K562 (cell line): ENCODE data around the gene FUT8. TPM values are rescaled to one million over a fixed set of nuclear protein-coding genes. Genes with fewer than 3 reads are reported as not detected.

Experiments
- ATAC-seq: fragments of 200-7000 bp; cut with Tn5 transposase; 3 replicates; pipeline ENCODE4 v1.9.1; 2020; ENCODE audit warnings: moderate library complexity
- BruUV-seq: library from RNA; stranded (reverse); fragments of 400-500 nt; replicated peaks from 2 replicates; lab custom pipeline; 2021; lab: Mats Ljungman, UMichigan
- CTCF ChIA-PET: fragments of 300-600 bp; formaldehyde crosslinking; extraction: SDS; loops from one replicate; lab custom pipeline; 2021; ENCODE audit warnings: low intra/inter-chr PET ratio; lab: Yijun Ruan, JAX
- POLR2A ChIA-PET: fragments of 300-600, 350-650 bp; sonication (Branson Sonifier 250); formaldehyde crosslinking; extraction: SDS; loops from one replicate; lab custom pipeline; 2021; ENCODE audit warnings: antibody characterized with exemption, inconsistent platforms; lab: Yijun Ruan, JAX
- DNase-seq, 4 experiments: peaks; one replicate each; pipeline versions ENCODE4 v3.0.0 to v3.0.0-alpha.2; 2011 to 2018; ENCODE audit warnings: low spot score in 3 of 4, mixed read lengths in 3 of 4; ENCODE audit errors: extremely low read depth in 1 of 4
- FAIRE-seq: peaks from 2 replicates; lab custom pipeline; 2011; peaks lifted over from hg19 to GRCh38; lab: Jason Lieb, UNC
- H2AFZ ChIP-seq: 2 replicates; pipeline ENCODE4 v1.6.0; 2011; ENCODE audit warnings: low read depth, low read length, control low read depth, inconsistent platforms
- H3K27ac ChIP-seq: fragments of 200-600 bp; 3 replicates; pipeline ENCODE4 v1.8.0; 2011; ENCODE audit warnings: low read depth, mild to moderate bottlenecking, control low read depth, inconsistent platforms, low read length, moderate library complexity, mixed read lengths; ENCODE audit errors: extremely low read depth
- H3K27me3 ChIP-seq, 2 experiments: fragments of 300-600 bp in 1 of 2; 2 replicates in 1 of 2; 3 replicates in 1 of 2; pipeline versions ENCODE4 v1.6.0 to v1.8.0; 2011; ENCODE audit warnings: inconsistent platforms in 2 of 2, low read length in 2 of 2, mild to moderate bottlenecking in 1 of 2, mixed read lengths in 1 of 2, moderate library complexity in 1 of 2; ENCODE audit not compliant: control insufficient read depth in 2 of 2, insufficient read depth in 2 of 2
- H3K36me3 ChIP-seq: fragments of 300-600 bp; 3 replicates; pipeline ENCODE4 v1.8.0; 2011; ENCODE audit warnings: mild to moderate bottlenecking, low read length, inconsistent platforms; ENCODE audit not compliant: control insufficient read depth, insufficient read depth
- H3K4me1 ChIP-seq, 2 experiments: fragments of 200-600 bp in 1 of 2; replicated peaks in 1 of 2; 2 replicates in 1 of 2; 3 replicates in 1 of 2; pipeline versions ENCODE4 v1.5.1 to v1.8.0; 2011; ENCODE audit warnings: inconsistent platforms in 2 of 2, low read length in 2 of 2, mild to moderate bottlenecking in 1 of 2, mixed read lengths in 1 of 2, moderate library complexity in 1 of 2; ENCODE audit not compliant: control insufficient read depth in 2 of 2, insufficient read depth in 2 of 2
- H3K4me2 ChIP-seq: 2 replicates; pipeline ENCODE4 v1.6.1; 2011; ENCODE audit warnings: low read length, control low read depth, inconsistent platforms, mixed read lengths; ENCODE audit not compliant: insufficient read depth
- H3K4me3 ChIP-seq: fragments of 200-600 bp; sonication (generic), shearing (Covaris generic); 2 replicates; pipeline ENCODE4 v1.5.1; 2016; ENCODE audit warnings: control low read depth, inconsistent platforms
- H3K79me2 ChIP-seq: fragments of 200-600 bp; 3 replicates; pipeline ENCODE4 v1.8.0; 2011; ENCODE audit warnings: low read length, inconsistent platforms; ENCODE audit not compliant: control insufficient read depth, insufficient read depth
- H3K9ac ChIP-seq, 2 experiments: 2 replicates each; pipeline versions ENCODE4 v1.6.0 to v1.6.1; 2011; ENCODE audit warnings: low read depth in 2 of 2, low read length in 2 of 2, control low read depth in 1 of 2, inconsistent platforms in 1 of 2, mild to moderate bottlenecking in 1 of 2, mixed read lengths in 1 of 2; ENCODE audit not compliant: insufficient read depth in 1 of 2
- H3K9me1 ChIP-seq: one replicate; pipeline ENCODE4 v1.6.0; 2011; ENCODE audit warnings: inconsistent platforms, mild to moderate bottlenecking, low read length, moderate library complexity; ENCODE audit not compliant: control insufficient read depth, insufficient read depth
- H3K9me3 ChIP-seq: replicated peaks from 2 replicates; pipeline ENCODE4 v1.5.1; 2011; ENCODE audit warnings: low read depth, low read length, inconsistent platforms; ENCODE audit not compliant: control insufficient read depth, insufficient read depth
- H4K20me1 ChIP-seq: replicated peaks from 2 replicates; pipeline ENCODE4 v1.6.1; 2011; ENCODE audit warnings: low read length, inconsistent platforms, mixed read lengths; ENCODE audit not compliant: control insufficient read depth, insufficient read depth
- ATF7 ChIP-seq: fragments of 450-650 bp; IDR thresholded peaks from 2 replicates; pipeline ENCODE4 v1.7.1; 2014; ENCODE audit warnings: mild to moderate bottlenecking, moderate library complexity
- FIP1L1 ChIP-seq: fragments of 200-400 bp; formaldehyde crosslinking; IDR thresholded peaks from 2 replicates; pipeline ENCODE4 v1.6.1; 2018; ENCODE audit warnings: mild to moderate bottlenecking, low read depth, low read length; ENCODE audit not compliant: poor library complexity, severe bottlenecking
- HOXB6 ChIP-seq: fragments of 250-450 bp; sonication (Bioruptor Pico); IDR thresholded peaks from 2 replicates; pipeline ENCODE4 v1.5.1; 2022; ENCODE audit warnings: mild to moderate bottlenecking, borderline replicate concordance
- NR2C2 ChIP-seq, 2 experiments: fragments of 200-800 bp in 1 of 2; sonication (Bioruptor generic) in 1 of 2; sonication (generic) in 1 of 2; formaldehyde crosslinking in 1 of 2; IDR thresholded peaks; 2 replicates each; pipeline versions ENCODE4 v1.6.1 to v1.8.0; 2016 to 2022; ENCODE audit warnings: mild to moderate bottlenecking in 1 of 2, missing compliant biosample characterization in 1 of 2, missing genetic modification characterization in 1 of 2, missing genetic modification reagents in 1 of 2
- ZNF76 ChIP-seq: fragments of 250-450 bp; sonication (Bioruptor Pico); IDR thresholded peaks from 2 replicates; pipeline ENCODE4 v1.4.0; 2020; ENCODE audit warnings: mild to moderate bottlenecking, moderate library complexity, borderline replicate concordance
- in situ Hi-C: fragments of 300-500 bp; cut with MboI; formaldehyde crosslinking; loops from 4 replicates; pipeline ENCODE4 v1.15.0; 2018; ENCODE audit warnings: inconsistent platforms, mixed read lengths
- intact Hi-C: fragments of 100-400 bp; cut with micrococcal nuclease; formaldehyde crosslinking; loops from 2 replicates; pipeline ENCODE4 v1.14.2; 2022
- polyA plus RNA-seq, 8 experiments: library from polyadenylated mRNA; depleted of rRNA in 4 of 8; stranded (reverse) in 5 of 8; unstranded in 3 of 8; fragments of >200 nt; fragmentation: Nextera tagmentation in 2 of 8; fragmentation: Illumina TruSeq in 1 of 8; extraction: Ambion mirVana in 2 of 8; extraction: Trizol in 1 of 8; gene quantifications; 2 replicates each; pipeline versions ENCODE4 v1.2.1 to v1.2.3, GENCODE V29; 2011 to 2014; ENCODE audit warnings: inconsistent platforms in 1 of 8, missing spikeins in 1 of 8
- total RNA-seq, 7 experiments: library from RNA; depleted of rRNA in 6 of 7; stranded (reverse); fragments of >200 nt in 6 of 7; fragmentation: Illumina TruSeq in 2 of 7; extraction: Trizol in 2 of 7; gene quantifications; 2 replicates each; pipeline versions ENCODE4 v1.2.1 to v1.2.3, GENCODE V29; 2011 to 2021; ENCODE audit warnings: low replicate concordance in 1 of 7
- TF ChIP-seq, protein P1 (sequence below): fragments of 200-600 bp; sonication (generic); IDR thresholded peaks from one replicate; pipeline ENCODE4 v1.6.1; 2012; ENCODE audit warnings: mild to moderate bottlenecking, low read depth, low read length, inconsistent platforms
- TF ChIP-seq, protein P2 (sequence below), 2 experiments: fragments of 150-350 bp in 1 of 2; IDR thresholded peaks; 2 replicates each; pipeline ENCODE4 v1.6.1; 2012 to 2016; ENCODE audit warnings: low read depth in 2 of 2, low read length in 2 of 2, mild to moderate bottlenecking in 1 of 2, moderate library complexity in 1 of 2

The FUT8 gene
- total and polyA plus RNA-seq, 9 of the 15 experiments (the other 6 are each of a cell fraction or from before 2014, with no cell fraction given), result 4.1 to 15.2 (median 7.8) TPM

DNA sequence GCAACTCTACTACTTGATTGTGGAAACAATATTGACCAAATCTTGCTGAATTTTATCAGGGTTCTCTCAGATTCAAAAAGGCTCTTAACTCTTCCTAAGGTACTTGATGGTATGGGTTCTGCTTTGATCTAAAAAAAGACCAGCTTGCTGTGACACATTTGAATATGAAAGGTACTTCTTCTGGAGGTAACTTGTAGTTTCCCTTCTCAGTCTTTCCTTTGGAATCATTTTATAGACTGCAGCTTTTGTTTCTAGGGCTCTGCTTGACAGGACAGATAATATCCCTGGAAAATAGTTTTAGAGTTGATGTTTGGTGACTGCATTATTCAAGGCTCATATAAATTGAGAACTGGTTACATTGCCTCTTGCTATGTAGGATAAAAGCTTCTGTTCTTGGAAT lies 251.9 kb downstream of the FUT8 start:
- no peaks in the 10 kb centered on the region for H3K79me2 ChIP-seq
- no peaks in the 10 kb centered on the region for H4K20me1 ChIP-seq
- no peaks in the 10 kb centered on the region for H3K9me3 ChIP-seq
- H3K4me2 ChIP-seq, result no peak overlapping the region
- DNase-seq (no peak), ATAC-seq (no peak), FAIRE-seq (no peak)
- ChIA-PET POLR2A (interaction anchor here (0.6 kb wide), 1 partner anchor 29 kb away, joined by 3 read pairs; no protein-coding TSS in a partner anchor), CTCF (no interaction called here)
- H3K9me1 ChIP-seq, result no peaks in the 10 kb centered on the region
- no peak overlapping the region for H3K4me3 ChIP-seq
- in situ Hi-C loops, result no loop called here
- no TSS peak for BruUV-seq
- H3K9ac ChIP-seq, result no peak overlapping the region
- H3K27me3 ChIP-seq, result no peaks in the 10 kb centered on the region
- no peak overlapping the region for H2AFZ ChIP-seq
- no peak overlapping the region for H3K27ac ChIP-seq
- intact Hi-C loops, result no loop called here
- no peaks in the 10 kb centered on the region for H3K36me3 ChIP-seq
- no peaks in the 10 kb centered on the region for H3K4me1 ChIP-seq
- no peak for TF ChIP-seq FIP1L1
- TF ChIP-seq ATF7, result no peak
- TF ChIP-seq, protein P1, sequence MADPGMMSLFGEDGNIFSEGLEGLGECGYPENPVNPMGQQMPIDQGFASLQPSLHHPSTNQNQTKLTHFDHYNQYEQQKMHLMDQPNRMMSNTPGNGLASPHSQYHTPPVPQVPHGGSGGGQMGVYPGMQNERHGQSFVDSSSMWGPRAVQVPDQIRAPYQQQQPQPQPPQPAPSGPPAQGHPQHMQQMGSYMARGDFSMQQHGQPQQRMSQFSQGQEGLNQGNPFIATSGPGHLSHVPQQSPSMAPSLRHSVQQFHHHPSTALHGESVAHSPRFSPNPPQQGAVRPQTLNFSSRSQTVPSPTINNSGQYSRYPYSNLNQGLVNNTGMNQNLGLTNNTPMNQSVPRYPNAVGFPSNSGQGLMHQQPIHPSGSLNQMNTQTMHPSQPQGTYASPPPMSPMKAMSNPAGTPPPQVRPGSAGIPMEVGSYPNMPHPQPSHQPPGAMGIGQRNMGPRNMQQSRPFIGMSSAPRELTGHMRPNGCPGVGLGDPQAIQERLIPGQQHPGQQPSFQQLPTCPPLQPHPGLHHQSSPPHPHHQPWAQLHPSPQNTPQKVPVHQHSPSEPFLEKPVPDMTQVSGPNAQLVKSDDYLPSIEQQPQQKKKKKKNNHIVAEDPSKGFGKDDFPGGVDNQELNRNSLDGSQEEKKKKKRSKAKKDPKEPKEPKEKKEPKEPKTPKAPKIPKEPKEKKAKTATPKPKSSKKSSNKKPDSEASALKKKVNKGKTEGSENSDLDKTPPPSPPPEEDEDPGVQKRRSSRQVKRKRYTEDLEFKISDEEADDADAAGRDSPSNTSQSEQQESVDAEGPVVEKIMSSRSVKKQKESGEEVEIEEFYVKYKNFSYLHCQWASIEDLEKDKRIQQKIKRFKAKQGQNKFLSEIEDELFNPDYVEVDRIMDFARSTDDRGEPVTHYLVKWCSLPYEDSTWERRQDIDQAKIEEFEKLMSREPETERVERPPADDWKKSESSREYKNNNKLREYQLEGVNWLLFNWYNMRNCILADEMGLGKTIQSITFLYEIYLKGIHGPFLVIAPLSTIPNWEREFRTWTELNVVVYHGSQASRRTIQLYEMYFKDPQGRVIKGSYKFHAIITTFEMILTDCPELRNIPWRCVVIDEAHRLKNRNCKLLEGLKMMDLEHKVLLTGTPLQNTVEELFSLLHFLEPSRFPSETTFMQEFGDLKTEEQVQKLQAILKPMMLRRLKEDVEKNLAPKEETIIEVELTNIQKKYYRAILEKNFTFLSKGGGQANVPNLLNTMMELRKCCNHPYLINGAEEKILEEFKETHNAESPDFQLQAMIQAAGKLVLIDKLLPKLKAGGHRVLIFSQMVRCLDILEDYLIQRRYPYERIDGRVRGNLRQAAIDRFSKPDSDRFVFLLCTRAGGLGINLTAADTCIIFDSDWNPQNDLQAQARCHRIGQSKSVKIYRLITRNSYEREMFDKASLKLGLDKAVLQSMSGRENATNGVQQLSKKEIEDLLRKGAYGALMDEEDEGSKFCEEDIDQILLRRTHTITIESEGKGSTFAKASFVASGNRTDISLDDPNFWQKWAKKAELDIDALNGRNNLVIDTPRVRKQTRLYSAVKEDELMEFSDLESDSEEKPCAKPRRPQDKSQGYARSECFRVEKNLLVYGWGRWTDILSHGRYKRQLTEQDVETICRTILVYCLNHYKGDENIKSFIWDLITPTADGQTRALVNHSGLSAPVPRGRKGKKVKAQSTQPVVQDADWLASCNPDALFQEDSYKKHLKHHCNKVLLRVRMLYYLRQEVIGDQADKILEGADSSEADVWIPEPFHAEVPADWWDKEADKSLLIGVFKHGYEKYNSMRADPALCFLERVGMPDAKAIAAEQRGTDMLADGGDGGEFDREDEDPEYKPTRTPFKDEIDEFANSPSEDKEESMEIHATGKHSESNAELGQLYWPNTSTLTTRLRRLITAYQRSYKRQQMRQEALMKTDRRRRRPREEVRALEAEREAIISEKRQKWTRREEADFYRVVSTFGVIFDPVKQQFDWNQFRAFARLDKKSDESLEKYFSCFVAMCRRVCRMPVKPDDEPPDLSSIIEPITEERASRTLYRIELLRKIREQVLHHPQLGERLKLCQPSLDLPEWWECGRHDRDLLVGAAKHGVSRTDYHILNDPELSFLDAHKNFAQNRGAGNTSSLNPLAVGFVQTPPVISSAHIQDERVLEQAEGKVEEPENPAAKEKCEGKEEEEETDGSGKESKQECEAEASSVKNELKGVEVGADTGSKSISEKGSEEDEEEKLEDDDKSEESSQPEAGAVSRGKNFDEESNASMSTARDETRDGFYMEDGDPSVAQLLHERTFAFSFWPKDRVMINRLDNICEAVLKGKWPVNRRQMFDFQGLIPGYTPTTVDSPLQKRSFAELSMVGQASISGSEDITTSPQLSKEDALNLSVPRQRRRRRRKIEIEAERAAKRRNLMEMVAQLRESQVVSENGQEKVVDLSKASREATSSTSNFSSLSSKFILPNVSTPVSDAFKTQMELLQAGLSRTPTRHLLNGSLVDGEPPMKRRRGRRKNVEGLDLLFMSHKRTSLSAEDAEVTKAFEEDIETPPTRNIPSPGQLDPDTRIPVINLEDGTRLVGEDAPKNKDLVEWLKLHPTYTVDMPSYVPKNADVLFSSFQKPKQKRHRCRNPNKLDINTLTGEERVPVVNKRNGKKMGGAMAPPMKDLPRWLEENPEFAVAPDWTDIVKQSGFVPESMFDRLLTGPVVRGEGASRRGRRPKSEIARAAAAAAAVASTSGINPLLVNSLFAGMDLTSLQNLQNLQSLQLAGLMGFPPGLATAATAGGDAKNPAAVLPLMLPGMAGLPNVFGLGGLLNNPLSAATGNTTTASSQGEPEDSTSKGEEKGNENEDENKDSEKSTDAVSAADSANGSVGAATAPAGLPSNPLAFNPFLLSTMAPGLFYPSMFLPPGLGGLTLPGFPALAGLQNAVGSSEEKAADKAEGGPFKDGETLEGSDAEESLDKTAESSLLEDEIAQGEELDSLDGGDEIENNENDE, result no peak
- no peak for TF ChIP-seq NR2C2 (CRISPR knock-in tag; IDR thresholded peaks at IDR 0.05)
- no peak for TF ChIP-seq NR2C2 (tag; IDR thresholded peaks at IDR 0.05)
- no peak for TF ChIP-seq ZNF76 (CRISPR knock-in tag)
- no peak for TF ChIP-seq HOXB6 (CRISPR knock-in tag)
- TF ChIP-seq, protein P2, sequence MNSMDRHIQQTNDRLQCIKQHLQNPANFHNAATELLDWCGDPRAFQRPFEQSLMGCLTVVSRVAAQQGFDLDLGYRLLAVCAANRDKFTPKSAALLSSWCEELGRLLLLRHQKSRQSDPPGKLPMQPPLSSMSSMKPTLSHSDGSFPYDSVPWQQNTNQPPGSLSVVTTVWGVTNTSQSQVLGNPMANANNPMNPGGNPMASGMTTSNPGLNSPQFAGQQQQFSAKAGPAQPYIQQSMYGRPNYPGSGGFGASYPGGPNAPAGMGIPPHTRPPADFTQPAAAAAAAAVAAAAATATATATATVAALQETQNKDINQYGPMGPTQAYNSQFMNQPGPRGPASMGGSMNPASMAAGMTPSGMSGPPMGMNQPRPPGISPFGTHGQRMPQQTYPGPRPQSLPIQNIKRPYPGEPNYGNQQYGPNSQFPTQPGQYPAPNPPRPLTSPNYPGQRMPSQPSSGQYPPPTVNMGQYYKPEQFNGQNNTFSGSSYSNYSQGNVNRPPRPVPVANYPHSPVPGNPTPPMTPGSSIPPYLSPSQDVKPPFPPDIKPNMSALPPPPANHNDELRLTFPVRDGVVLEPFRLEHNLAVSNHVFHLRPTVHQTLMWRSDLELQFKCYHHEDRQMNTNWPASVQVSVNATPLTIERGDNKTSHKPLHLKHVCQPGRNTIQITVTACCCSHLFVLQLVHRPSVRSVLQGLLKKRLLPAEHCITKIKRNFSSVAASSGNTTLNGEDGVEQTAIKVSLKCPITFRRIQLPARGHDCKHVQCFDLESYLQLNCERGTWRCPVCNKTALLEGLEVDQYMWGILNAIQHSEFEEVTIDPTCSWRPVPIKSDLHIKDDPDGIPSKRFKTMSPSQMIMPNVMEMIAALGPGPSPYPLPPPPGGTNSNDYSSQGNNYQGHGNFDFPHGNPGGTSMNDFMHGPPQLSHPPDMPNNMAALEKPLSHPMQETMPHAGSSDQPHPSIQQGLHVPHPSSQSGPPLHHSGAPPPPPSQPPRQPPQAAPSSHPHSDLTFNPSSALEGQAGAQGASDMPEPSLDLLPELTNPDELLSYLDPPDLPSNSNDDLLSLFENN (IDR thresholded peaks at IDR 0.05; ENCODE audit: low read depth in 2 of 2, low read length in 2 of 2), result no peak
